Measurements from ENCODE around the gene ZC3H13.

ZC3H13 gene

GRCh38 chr13:46045424-46045823, 7.1 kb downstream of the ZC3H13 start:
- peaks cover 13% of the 10 kb centered on the region for H3K36me3 Mint-ChIP-seq
- ATAC-seq (ENCODE audit: low read depth) (no peak), DNase-seq (ENCODE audit: low spot score in 2 of 2) (no peak)
- no peak overlapping the region for H3K4me3 Mint-ChIP-seq
- no peaks in the 10 kb centered on the region for H3K27me3 Mint-ChIP-seq
- peaks cover 5% of the 10 kb centered on the region for H3K4me1 Mint-ChIP-seq
- H3K27ac Mint-ChIP-seq: no peak overlapping the region
- H3K9me3 Mint-ChIP-seq: no peaks in the 10 kb centered on the region

GRCh38 chr13:46043647-46044046, 8.9 kb downstream of the ZC3H13 start:
- ATAC-seq (ENCODE audit: low read depth) (no peak), DNase-seq (ENCODE audit: low spot score in 2 of 2) (no peak)
- Mint-ChIP-seq H3K27me3 (no peaks in the 10 kb centered on the region), H3K36me3 (peaks cover 20% of the 10 kb centered on the region), H3K4me3 (no peak overlapping the region), H3K27ac (no peak overlapping the region), H3K9me3 (no peaks in the 10 kb centered on the region), H3K4me1 (peaks cover 4% of the 10 kb centered on the region)

- no peak overlapping the region for H3K27ac Mint-ChIP-seq
- no peaks in the 10 kb centered on the region for H3K9me3 Mint-ChIP-seq
- H3K4me3 Mint-ChIP-seq: no peak overlapping the region
- ATAC-seq (ENCODE audit: low read depth) (no peak), DNase-seq (ENCODE audit: low spot score in 2 of 2) (no peak)
- H3K27me3 Mint-ChIP-seq: no peaks in the 10 kb centered on the region
- peaks cover 26% of the 10 kb centered on the region for H3K36me3 Mint-ChIP-seq
- peaks cover 4% of the 10 kb centered on the region for H3K4me1 Mint-ChIP-seq
Measured at GRCh38 chr13:46041419-46041839, 11.1 kb downstream of the ZC3H13 start.

- Mint-ChIP-seq H3K4me3 (no peak overlapping the region), H3K27ac (no peak overlapping the region), H3K27me3 (no peaks in the 10 kb centered on the region), H3K4me1 (peaks cover 4% of the 10 kb centered on the region), H3K36me3 (peaks cover 32% of the 10 kb centered on the region), H3K9me3 (no peaks in the 10 kb centered on the region)
- no peak for DNase-seq (ENCODE audit: low spot score in 2 of 2)
- no peak for ATAC-seq (ENCODE audit: low read depth)
Measured at GRCh38 chr13:46040763-46041162, 11.8 kb downstream of the ZC3H13 start.

- no peak overlapping the region for H3K4me3 Mint-ChIP-seq
- H3K4me1 Mint-ChIP-seq: peaks cover 4% of the 10 kb centered on the region
- peaks cover 38% of the 10 kb centered on the region for H3K36me3 Mint-ChIP-seq
- ATAC-seq (ENCODE audit: low read depth): no peak
- no peaks in the 10 kb centered on the region for H3K9me3 Mint-ChIP-seq
- no peak overlapping the region for H3K27ac Mint-ChIP-seq
- no peak for DNase-seq (ENCODE audit: low spot score in 2 of 2)
- no peaks in the 10 kb centered on the region for H3K27me3 Mint-ChIP-seq
Measured at GRCh38 chr13:46039411-46040182, 12.9 kb downstream of the ZC3H13 start.

GRCh38 chr13:46038296-46038695, 14.2 kb downstream of the ZC3H13 start:
- Mint-ChIP-seq H3K36me3 (peaks cover 49% of the 10 kb centered on the region), H3K27me3 (no peaks in the 10 kb centered on the region), H3K4me1 (peaks cover 6% of the 10 kb centered on the region), H3K9me3 (no peaks in the 10 kb centered on the region), H3K4me3 (no peak overlapping the region), H3K27ac (no peak overlapping the region)
- ATAC-seq (ENCODE audit: low read depth): no peak
- DNase-seq (ENCODE audit: low spot score in 2 of 2): no peak

GRCh38 chr13:46035066-46035465, 17.5 kb downstream of the ZC3H13 start:
- DNase-seq (ENCODE audit: low spot score in 2 of 2): no peak
- H3K4me1 Mint-ChIP-seq: peaks cover 9% of the 10 kb centered on the region
- no peak overlapping the region for H3K27ac Mint-ChIP-seq
- H3K27me3 Mint-ChIP-seq: no peaks in the 10 kb centered on the region
- H3K4me3 Mint-ChIP-seq: no peak overlapping the region
- ATAC-seq (ENCODE audit: low read depth): no peak
- no peaks in the 10 kb centered on the region for H3K9me3 Mint-ChIP-seq
- H3K36me3 Mint-ChIP-seq: peaks cover 52% of the 10 kb centered on the region

- H3K27ac Mint-ChIP-seq: no peak overlapping the region
- no peaks in the 10 kb centered on the region for H3K27me3 Mint-ChIP-seq
- H3K4me3 Mint-ChIP-seq: no peak overlapping the region
- ATAC-seq (ENCODE audit: low read depth) (no peak), DNase-seq (ENCODE audit: low spot score in 2 of 2) (no peak)
- H3K4me1 Mint-ChIP-seq: peaks cover 5% of the 10 kb centered on the region
- peaks cover 57% of the 10 kb centered on the region for H3K36me3 Mint-ChIP-seq
- no peaks in the 10 kb centered on the region for H3K9me3 Mint-ChIP-seq
Measured at GRCh38 chr13:46032341-46032740, 20.2 kb downstream of the ZC3H13 start.

- peaks cover 59% of the 10 kb centered on the region for H3K36me3 Mint-ChIP-seq
- H3K27me3 Mint-ChIP-seq: no peaks in the 10 kb centered on the region
- no peak overlapping the region for H3K4me3 Mint-ChIP-seq
- no peak for ATAC-seq (ENCODE audit: low read depth)
- no peak overlapping the region for H3K27ac Mint-ChIP-seq
- H3K9me3 Mint-ChIP-seq: no peaks in the 10 kb centered on the region
- peaks cover 6% of the 10 kb centered on the region for H3K4me1 Mint-ChIP-seq
- DNase-seq (ENCODE audit: low spot score in 2 of 2): no peak
Measured at GRCh38 chr13:46031581-46032263, 20.8 kb downstream of the ZC3H13 start.

- H3K27me3 Mint-ChIP-seq: no peaks in the 10 kb centered on the region
- ATAC-seq (ENCODE audit: low read depth) (no peak), DNase-seq (ENCODE audit: low spot score in 2 of 2) (no peak)
- peaks cover 3% of the 10 kb centered on the region for H3K4me1 Mint-ChIP-seq
- no peak overlapping the region for H3K27ac Mint-ChIP-seq
- H3K4me3 Mint-ChIP-seq: no peak overlapping the region
- peaks cover 36% of the 10 kb centered on the region for H3K36me3 Mint-ChIP-seq
- H3K9me3 Mint-ChIP-seq: no peaks in the 10 kb centered on the region
Measured at GRCh38 chr13:46025157-46025556, 27.4 kb downstream of the ZC3H13 start.

- H3K4me3 Mint-ChIP-seq: no peak overlapping the region
- H3K27ac Mint-ChIP-seq: no peak overlapping the region
- H3K4me1 Mint-ChIP-seq: peaks cover 3% of the 10 kb centered on the region
- DNase-seq (ENCODE audit: low spot score in 2 of 2) (no peak), ATAC-seq (ENCODE audit: low read depth) (no peak)
- peaks cover 25% of the 10 kb centered on the region for H3K36me3 Mint-ChIP-seq
- H3K27me3 Mint-ChIP-seq: no peaks in the 10 kb centered on the region
- H3K9me3 Mint-ChIP-seq: no peaks in the 10 kb centered on the region
Measured at GRCh38 chr13:46022481-46022880, 30.1 kb downstream of the ZC3H13 start.

GRCh38 chr13:46016216-46016615, 36.3 kb downstream of the ZC3H13 start:
- DNase-seq (ENCODE audit: low spot score in 2 of 2) (no peak), ATAC-seq (ENCODE audit: low read depth) (no peak)
- Mint-ChIP-seq H3K27ac (no peak overlapping the region), H3K4me3 (no peak overlapping the region), H3K4me1 (no peaks in the 10 kb centered on the region), H3K9me3 (no peaks in the 10 kb centered on the region), H3K36me3 (peaks cover 34% of the 10 kb centered on the region), H3K27me3 (no peaks in the 10 kb centered on the region)

GRCh38 chr13:46015366-46015765, 37.2 kb downstream of the ZC3H13 start:
- Mint-ChIP-seq H3K27me3 (no peaks in the 10 kb centered on the region), H3K4me1 (no peaks in the 10 kb centered on the region), H3K9me3 (no peaks in the 10 kb centered on the region), H3K36me3 (peaks cover 35% of the 10 kb centered on the region), H3K4me3 (no peak overlapping the region), H3K27ac (no peak overlapping the region)
- ATAC-seq (ENCODE audit: low read depth): no peak
- no peak for DNase-seq (ENCODE audit: low spot score in 2 of 2)

- Mint-ChIP-seq H3K4me1 (no peaks in the 10 kb centered on the region), H3K27ac (no peak overlapping the region), H3K27me3 (no peaks in the 10 kb centered on the region), H3K4me3 (no peak overlapping the region), H3K36me3 (peaks cover 35% of the 10 kb centered on the region), H3K9me3 (no peaks in the 10 kb centered on the region)
- ATAC-seq (ENCODE audit: low read depth) (no peak), DNase-seq (ENCODE audit: low spot score in 2 of 2) (no peak)
Measured at GRCh38 chr13:46012404-46012803, 40.1 kb downstream of the ZC3H13 start.

- H3K27ac Mint-ChIP-seq: no peak overlapping the region
- H3K4me3 Mint-ChIP-seq: no peak overlapping the region
- no peaks in the 10 kb centered on the region for H3K4me1 Mint-ChIP-seq
- no peaks in the 10 kb centered on the region for H3K9me3 Mint-ChIP-seq
- H3K27me3 Mint-ChIP-seq: no peaks in the 10 kb centered on the region
- no peak for DNase-seq (ENCODE audit: low spot score in 2 of 2)
- ATAC-seq (ENCODE audit: low read depth): no peak
- H3K36me3 Mint-ChIP-seq: peaks cover 29% of the 10 kb centered on the region
Measured at GRCh38 chr13:46010148-46010547, 42.4 kb downstream of the ZC3H13 start.

Measured in memory B cell (primary cell).